GM10847 (cell line): Measurements from ENCODE around the gene NDUFB4.

Experiments used
- POLR2A ChIP-seq: IDR thresholded peaks from 2 replicates; pipeline ENCODE4 v1.6.1; 2011; ENCODE audit not compliant: insufficient read length; ENCODE audit errors: extremely low read depth

Gene NDUFB4

DNA sequence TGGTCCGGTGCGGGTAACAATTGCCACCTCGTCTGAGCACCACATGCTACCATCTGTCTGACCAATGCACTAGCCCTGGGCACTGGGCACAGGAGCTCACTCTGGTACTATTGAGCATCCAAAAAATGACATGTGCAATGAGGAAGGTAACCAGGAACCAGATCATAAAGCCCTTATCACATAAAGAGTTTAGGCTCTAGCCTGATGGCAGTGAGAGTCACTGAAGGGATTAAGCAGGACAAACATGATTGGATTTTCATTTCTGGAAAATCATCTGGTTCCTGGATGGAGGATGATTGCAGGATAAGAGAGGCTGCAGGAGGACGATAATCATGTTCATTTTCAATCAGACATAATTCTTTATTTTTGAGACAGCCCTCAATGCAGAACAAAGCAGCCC is 12.4 kb downstream of the NDUFB4 start:
- TF ChIP-seq POLR2A, result no peak

DNA sequence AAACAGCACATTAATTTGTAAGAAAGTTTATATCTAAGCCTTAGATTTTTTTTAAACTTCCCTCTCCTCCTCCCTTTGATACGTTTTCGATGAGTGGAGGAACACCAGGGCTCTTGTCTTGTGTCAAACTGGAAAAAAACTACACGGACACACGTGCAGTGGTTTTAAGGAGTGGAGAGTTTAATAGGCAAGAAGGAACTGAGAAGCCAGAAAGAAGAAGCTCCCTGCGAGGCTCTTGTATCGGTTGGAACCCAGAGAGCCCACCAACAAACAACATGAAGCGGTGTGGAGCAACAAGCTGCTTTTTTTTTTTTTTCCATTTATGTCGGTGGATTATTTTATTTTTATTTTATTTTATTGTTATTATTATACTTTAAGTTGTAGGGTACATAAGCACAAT is 18.6 kb downstream of the NDUFB4 start:
- no peak for TF ChIP-seq POLR2A

DNA sequence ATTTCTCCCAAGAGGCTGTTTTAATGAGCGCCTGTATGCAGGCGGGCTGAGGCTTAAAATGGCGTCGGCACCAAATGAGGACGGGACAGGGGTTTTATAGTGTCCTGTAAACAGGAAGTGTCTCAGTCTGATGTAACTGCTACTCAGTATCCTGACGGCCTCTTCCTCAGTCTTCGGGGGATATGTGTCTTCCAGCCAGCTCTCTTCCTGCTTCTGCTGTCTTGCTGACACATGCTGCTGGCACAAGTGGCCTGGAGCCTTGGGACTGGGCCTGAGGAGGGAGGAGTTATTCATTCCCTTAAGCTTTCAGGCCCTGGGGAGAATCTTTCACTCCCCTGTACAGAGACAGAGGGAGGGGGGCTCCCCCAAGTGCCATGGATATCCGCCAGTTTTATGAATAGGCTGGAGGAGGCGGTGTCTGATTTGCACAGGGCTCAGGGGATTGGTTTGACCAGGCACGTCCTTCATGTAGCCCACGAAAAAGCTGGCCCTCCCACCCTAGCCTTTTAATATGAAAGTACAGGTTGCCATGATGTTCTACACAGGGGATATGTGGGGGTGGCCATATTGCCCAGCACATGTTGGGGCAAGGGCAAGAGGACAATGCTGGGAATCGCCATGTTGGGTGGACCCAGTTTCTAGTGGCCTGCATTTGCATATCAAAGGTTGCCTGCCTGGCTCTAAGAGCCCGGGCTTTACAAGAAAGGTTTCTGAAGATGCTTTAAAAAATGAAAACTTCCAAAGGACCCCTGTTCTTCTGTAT is 19.9 kb downstream of the NDUFB4 start:
- TF ChIP-seq POLR2A, result no peak

DNA sequence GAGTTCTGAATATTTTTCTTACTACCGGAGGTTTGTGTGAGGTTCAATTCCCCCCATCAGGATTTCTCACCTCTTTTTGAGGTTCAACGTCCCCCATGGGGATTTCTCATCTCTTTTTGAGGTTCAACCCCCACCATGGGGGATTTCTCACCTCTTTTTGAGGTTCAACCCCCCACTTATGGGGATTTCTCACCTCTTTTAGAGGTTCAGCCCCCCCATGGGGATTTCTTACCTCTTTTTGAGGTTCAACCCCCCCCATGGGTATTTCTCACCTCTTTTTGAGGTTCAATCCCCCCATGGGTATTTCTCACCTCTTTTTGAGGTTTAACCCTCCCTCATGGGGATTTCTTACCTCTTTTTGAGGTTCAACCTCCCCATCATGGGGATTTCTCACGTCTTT is 26.3 kb downstream of the NDUFB4 start:
- TF ChIP-seq POLR2A, result no peak

- no peak for TF ChIP-seq POLR2A
Observed at GRCh38 chr3:120622870-120623726, 27.0 kb downstream of the NDUFB4 start.

- no peak for TF ChIP-seq POLR2A
Observed at GRCh38 chr3:120623727-120624093, 27.6 kb downstream of the NDUFB4 start.

- TF ChIP-seq POLR2A, result no peak
Observed at GRCh38 chr3:120625159-120625586, 29.0 kb downstream of the NDUFB4 start.

GRCh38 chr3:120634539-120634938 is 38.4 kb downstream of the NDUFB4 start:
- TF ChIP-seq POLR2A, result no peak

DNA sequence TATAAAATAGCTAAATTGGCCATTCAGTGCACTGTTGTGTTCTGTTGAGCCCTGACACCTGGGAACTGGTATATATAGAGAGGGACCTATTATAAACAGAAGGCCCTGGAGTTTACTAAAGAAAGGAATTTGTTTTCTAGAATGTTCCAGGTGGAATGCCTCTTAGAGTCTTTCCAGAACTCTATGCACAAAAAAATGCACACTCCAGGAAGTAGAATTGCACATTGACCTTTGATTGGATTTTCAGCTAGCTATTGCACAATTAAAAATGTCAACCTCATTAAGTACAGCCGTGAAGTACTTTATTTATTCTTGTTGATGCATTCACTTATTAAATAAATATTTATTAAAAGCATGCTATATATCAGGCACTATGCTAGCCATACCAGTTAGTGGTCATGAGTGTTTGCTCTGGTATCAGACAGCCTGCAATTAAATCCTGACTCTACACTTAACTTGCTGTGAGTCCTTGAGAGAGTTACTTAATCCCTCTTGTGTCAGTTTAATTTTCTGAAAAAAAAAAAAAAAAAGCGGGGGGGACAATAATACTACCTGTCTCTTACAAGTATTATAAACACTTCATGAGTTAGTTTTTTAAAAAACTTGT is 40.8 kb downstream of the NDUFB4 start:
- no peak for TF ChIP-seq POLR2A

DNA sequence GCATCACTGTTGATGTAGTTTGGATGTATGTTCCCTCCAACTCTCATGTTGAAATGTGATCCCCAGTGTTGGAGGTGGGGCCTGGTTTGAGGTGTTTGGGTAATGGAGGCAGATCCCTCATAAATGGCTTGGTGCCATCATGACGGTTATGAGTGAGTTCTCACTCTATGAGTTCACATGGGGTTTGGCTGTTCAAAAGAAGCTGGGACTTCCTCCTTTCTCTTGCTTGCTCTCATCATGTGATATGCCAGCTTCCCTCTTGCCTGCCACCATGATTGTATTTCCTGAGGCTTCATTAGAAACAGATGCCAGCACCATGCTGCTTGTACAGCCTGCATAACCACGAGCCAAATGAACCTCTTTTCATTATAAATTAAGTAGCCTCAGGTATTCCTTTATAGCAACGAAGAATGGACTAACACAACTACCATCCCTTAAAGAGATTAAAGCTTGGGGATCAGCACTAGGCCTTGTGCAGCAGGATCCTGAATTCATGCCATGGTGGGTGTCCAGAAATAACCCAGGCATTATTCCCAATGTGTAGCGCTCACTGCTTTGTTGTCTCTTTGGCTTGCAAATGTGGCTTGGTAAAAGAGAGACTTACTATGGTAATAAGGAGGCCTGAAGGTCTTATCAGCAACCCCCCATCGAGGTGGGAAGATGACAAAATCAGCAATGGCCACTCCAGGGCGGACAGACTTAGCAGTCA is 41.9 kb downstream of the NDUFB4 start:
- no peak for TF ChIP-seq POLR2A

DNA sequence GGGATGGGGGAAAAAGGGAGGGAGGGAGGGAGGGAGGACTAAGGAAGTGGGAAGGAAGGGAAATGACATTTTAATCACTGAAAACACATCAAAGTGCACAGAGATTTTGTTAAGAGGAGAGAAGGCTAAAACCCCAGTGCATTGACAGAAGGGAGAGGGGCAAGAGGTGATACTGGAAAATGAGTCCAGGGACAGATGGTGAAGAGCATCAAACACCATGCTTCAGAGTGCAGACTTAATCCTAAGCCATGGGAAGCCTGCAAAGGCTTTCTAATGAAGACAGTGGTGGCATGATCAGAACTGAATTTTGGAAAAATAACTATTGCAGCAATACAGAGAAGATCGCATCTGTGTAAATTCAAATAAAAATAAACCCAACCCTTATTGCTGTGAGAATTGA is 44.1 kb downstream of the NDUFB4 start:
- TF ChIP-seq POLR2A, result no peak

DNA sequence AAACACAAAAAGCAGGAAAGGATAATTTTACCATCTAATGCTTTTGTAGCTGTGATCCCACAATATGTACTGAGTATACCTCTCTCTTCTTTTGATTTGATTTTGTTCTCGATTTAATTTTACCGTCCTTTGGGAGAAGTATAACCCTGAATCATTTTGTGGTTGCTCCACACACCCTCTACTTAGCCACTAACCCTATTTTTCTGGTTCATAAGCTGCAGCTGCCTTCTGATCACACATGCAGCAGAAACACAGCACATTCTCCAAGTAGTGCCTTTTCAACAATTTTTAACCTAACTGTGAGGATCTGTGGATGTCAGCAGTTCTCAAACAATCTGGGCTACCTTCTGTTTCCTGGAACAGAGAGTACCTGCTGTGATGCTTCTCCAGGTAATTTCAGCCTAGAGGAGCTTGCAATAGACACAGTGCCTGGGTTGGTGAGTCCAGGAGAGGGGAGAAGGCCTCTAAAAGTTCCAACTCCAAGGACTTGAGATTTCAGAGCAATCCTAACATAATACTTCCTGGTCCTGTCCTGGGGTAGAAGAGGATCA is 45.6 kb downstream of the NDUFB4 start:
- TF ChIP-seq POLR2A, result no peak

DNA sequence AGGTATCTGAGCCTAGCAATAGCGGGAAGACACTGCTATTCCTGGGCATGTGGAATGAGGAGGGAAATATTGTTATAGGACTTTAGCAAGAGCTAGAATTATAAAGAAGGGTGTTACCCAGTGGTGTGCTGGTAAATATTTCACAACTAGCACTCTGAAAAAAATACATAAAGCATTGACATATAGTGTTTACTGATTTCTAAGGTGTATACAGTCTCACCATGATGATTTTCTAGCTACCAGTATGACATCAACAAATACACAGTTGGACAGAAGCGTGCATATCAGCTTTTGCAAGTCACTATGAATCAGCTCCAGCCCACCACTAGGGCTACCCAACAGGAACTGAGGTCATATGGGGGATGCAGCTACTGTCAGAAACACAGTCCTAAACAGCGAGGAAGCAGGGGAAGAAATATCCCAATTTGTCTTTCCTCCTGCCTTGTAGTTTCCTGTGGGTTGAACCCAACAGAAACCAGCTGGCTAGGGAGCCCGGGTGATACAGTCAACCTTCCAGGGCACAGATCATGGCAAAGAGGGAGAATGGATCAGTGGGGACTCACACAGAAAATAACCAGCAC is 46.3 kb downstream of the NDUFB4 start:
- no peak for TF ChIP-seq POLR2A

DNA sequence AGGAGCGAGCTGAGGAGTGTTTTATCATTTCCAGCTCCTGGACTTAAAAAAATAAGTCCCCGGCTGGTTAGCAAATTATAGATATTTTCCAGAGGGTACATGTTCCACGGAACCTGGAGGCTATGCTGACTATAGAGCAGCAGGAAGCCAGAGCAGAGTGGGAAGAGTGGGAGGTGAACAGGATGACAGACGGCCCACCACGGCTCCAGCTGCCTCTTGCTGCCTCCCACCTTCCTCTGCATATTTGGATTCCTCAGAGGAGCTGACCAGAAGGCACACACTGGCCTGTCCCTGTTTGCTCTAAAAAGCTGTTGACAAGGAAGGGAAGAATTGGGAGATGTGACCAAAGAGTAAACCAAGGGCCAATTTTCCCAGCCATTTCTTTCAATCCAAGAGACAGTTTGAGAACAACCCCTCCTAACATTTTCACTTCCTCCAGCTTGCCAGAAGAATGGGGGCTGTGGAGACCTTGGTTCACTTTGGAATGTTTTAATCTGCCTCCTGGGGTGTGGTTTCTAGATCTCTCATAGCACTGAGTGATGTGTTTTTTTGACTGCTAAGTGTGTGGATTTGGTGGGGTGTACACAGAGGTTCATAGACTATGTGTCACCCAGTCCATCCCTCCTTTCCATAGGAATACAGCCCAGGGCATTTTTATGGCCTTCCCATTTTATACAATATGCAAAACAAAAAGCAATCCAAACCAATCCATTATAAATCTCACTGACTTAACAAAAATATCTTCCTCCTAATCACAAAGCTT is 49.1 kb downstream of the NDUFB4 start:
- no peak for TF ChIP-seq POLR2A
